ENCODE results near the gene GNAS. TPM values are rescaled to one million over a fixed set of nuclear protein-coding genes. Genes with fewer than 3 reads are reported as not detected.
A peak's percentile ranks its signal among the peaks of the same experiment; 100 is the strongest.

The GNAS gene
- total and polyA plus RNA-seq, 8 donors = 723 to 2,039 (median 1,898) TPM

DNA sequence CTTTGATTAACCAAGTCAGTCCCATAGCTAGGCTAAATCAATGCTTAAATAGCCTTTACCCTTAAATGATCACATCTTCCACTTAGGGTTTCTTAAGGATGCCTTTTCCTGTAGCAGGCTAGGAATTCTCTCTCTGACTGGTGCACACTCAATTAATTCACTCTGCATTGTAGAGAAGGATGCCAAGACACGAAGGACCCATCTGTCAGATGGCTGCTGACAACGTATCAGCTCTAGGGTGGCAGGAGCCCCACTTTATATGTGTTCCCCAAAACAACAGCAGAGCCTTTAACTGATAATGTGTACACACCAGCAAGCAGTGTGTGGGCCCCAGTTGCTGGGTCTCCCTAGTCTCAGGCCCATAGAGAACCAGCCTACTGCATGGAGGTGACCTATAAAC lies 13.3 kb downstream of the GNAS start:
- Histone ChIP-seq H3K4me3 (no peak overlapping the region), H3K9me3 (no peaks in the 10 kb centered on the region), H3K36me3 (no peaks in the 10 kb centered on the region), H3K27me3 (peaks cover 0 to 24% of the 10 kb centered on the region in 2 donors), H3K27ac (no peak overlapping the region), H3K4me1 (no peaks in the 10 kb centered on the region)
- DNase-seq (no peak), ATAC-seq (no peak)
- intact Hi-C loops (cut with DNase I) = loop anchor here (5.0 to 10.0 kb wide), 2 partner anchors 349 to 351 kb away; no protein-coding TSS in a partner anchor
- TF ChIP-seq, protein P1, sequence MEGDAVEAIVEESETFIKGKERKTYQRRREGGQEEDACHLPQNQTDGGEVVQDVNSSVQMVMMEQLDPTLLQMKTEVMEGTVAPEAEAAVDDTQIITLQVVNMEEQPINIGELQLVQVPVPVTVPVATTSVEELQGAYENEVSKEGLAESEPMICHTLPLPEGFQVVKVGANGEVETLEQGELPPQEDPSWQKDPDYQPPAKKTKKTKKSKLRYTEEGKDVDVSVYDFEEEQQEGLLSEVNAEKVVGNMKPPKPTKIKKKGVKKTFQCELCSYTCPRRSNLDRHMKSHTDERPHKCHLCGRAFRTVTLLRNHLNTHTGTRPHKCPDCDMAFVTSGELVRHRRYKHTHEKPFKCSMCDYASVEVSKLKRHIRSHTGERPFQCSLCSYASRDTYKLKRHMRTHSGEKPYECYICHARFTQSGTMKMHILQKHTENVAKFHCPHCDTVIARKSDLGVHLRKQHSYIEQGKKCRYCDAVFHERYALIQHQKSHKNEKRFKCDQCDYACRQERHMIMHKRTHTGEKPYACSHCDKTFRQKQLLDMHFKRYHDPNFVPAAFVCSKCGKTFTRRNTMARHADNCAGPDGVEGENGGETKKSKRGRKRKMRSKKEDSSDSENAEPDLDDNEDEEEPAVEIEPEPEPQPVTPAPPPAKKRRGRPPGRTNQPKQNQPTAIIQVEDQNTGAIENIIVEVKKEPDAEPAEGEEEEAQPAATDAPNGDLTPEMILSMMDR (IDR thresholded peaks at IDR 0.05) = no peak

DNA sequence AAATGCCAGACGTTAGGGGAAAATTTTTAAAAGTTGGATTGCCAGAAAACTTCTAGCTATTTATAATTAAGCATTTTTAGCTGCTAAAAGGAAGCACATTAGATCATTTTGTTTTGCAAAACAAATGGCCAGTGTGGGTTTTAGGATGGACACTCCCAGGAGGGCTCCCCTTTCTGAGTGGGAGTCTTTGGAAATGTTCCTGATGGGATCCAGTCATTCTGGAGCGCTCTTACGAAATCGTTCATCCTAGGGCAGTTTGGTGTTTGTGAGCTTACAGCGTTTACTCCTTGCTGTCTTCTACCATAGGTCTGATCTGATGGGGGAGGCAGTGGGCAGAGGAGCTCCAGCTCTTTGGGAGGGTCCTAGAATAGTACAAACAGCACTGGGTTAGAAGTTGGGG lies 14.7 kb downstream of the GNAS start:
- no peaks in the 10 kb centered on the region for H3K4me1 ChIP-seq
- intact Hi-C loops (cut with DNase I) = loop anchor here (5.0 to 10.0 kb wide), 2 partner anchors 348 to 350 kb away; no protein-coding TSS in a partner anchor
- H3K36me3 ChIP-seq = no peaks in the 10 kb centered on the region
- no peaks in the 10 kb centered on the region for H3K9me3 ChIP-seq
- H3K27ac ChIP-seq = no peak overlapping the region
- H3K4me3 ChIP-seq = no peak overlapping the region
- H3K27me3 ChIP-seq = peaks cover 0 to 12% of the 10 kb centered on the region in 2 donors
- TF ChIP-seq, protein P1 (IDR thresholded peaks at IDR 0.05) = no peak
- ATAC-seq (no peak), DNase-seq (no peak)

DNA sequence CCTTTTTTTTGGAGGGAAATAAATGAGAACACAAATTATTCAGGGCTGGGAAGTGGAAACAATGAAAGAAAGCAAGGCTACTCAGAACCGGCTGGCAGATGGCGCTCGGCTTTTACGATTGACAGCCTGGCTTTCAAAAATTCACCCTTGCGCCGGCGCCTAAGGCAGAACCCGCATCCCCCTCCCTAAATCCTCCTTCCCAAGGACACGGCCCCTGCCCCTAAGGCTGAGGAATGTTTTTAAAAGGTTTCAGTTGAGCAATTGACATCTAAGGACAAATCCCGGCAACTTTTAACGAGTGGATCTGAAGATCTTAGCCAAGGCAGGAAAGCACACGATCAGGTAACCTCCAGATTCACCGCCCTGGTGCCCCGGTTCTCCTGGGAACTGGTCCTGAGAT lies 16.3 kb downstream of the GNAS start:
- no peaks in the 10 kb centered on the region for H3K9me3 ChIP-seq
- no peaks in the 10 kb centered on the region for H3K36me3 ChIP-seq
- DNase-seq = no peak
- peaks cover 0 to 11% of the 10 kb centered on the region in 2 donors for H3K27me3 ChIP-seq
- ATAC-seq = no peak
- no peak overlapping the region for H3K4me3 ChIP-seq
- no peaks in the 10 kb centered on the region for H3K4me1 ChIP-seq
- TF ChIP-seq, protein P1 (IDR thresholded peaks at IDR 0.05) = no peak
- no peak overlapping the region for H3K27ac ChIP-seq
- intact Hi-C loops (cut with DNase I) = loop anchor here (5.0 to 10.0 kb wide), 2 partner anchors 346 to 349 kb away; no protein-coding TSS in a partner anchor

DNA sequence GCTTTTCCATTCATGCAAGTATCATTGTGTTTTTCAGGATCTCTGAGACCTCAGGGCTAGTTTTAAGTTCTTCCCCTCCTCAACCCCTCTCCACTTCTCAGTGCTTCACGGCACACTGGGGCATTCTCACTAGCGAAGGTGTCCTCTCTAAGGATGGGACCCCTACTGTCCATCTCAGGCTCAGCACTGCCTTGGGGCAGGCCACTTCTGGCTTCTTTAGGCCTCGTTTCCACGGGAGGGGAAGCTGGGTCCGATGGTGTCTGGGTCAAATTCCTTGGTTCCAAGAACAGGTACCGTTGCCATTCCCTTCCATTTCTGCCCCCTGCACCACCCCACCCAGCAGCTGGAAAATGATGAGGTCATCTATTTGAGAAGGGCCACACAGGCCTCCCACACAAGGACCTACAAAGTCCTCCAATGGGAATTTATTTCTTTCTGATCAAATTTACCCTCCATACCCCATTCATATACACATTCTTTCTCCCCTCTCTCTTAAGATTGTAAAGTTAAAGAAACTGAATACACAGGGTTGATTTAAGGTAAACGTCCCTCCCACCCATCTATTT lies 17.2 kb downstream of the GNAS start:
- no peak for ATAC-seq
- TF ChIP-seq, protein P1 (IDR thresholded peaks at IDR 0.05) = no peak

DNA sequence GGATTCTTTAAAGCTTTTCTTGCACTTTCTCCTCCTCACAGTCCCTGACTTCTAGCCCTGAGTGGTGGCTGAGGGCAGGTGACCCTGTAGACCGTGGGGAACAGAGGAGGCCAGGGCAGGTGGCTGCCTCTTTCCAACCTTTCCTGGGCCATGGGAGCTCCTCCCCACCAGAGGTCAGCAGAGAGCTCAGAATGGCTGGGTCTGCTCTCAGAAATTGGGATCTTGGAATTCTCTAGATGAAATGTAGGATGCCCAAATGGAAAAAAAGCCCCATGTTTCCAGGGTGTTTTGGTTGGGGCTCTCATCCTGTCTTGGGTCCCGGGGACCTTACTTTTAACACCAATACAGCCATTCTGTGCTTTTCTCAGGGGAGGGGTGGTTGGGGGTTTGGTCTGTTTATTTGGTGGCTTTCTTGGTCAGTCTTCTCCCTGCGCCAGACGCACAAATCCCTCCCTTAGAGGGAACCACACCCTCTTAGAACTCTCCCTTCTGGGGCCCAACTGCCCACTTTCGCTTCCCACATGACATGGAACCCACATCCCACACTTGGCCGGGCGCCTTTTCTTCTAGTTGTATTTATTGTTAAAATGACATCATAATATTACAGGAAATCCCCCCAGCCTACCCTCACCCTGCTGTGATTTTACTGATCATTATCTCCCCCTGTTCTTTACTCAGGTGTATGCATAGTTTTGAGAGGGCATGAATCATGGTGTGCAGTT lies 17.9 kb downstream of the GNAS start:
- no peak overlapping the region for H3K27ac ChIP-seq
- H3K4me1 ChIP-seq = no peaks in the 10 kb centered on the region
- TF ChIP-seq, protein P1 (IDR thresholded peaks at IDR 0.05) = peak; percentile 81 to 87
- ATAC-seq (peak; percentile 96), DNase-seq (peak in 3 of 4 donors; percentile 67 to 79 (median 79))
- peaks cover 0 to 11% of the 10 kb centered on the region in 2 donors for H3K27me3 ChIP-seq
- intact Hi-C loops (cut with DNase I) = no loop called here
- no peaks in the 10 kb centered on the region for H3K36me3 ChIP-seq
- H3K9me3 ChIP-seq = no peaks in the 10 kb centered on the region
- H3K4me3 ChIP-seq = no peak overlapping the region

More for the DNA sequence above, 17.2 kb downstream of the GNAS start:
- intact Hi-C loops (cut with DNase I) = loop anchor here (5.0 to 10.0 kb wide), 2 partner anchors 345 to 348 kb away; no protein-coding TSS in a partner anchor
- Histone ChIP-seq H3K4me1 (no peaks in the 10 kb centered on the region), H3K4me3 (no peak overlapping the region), H3K27ac (no peak overlapping the region), H3K27me3 (peaks cover 0 to 11% of the 10 kb centered on the region in 2 donors), H3K36me3 (no peaks in the 10 kb centered on the region), H3K9me3 (no peaks in the 10 kb centered on the region)
- no peak for DNase-seq

Measured in left lung (tissue), 10 donors.